Activated CD8-positive, alpha-beta memory T cell treated with anti-CD3 and anti-CD28 coated beads for 36 hours (primary cell): ENCODE data around the gene CORO7. TPM values are rescaled to one million over a fixed set of nuclear protein-coding genes. Genes with fewer than 3 reads are reported as not detected.

Source experiments
- CTCF ChIA-PET: fragments of 350-600 bp; sonication (Branson Sonifier 250); formaldehyde crosslinking; loops from one replicate; lab custom pipeline; 2021; ENCODE audit warnings: antibody characterized with exemption; lab: Charles Lee
- POLR2A ChIA-PET: fragments of 350-600 bp; sonication (Branson Sonifier 250); formaldehyde crosslinking; loops from one replicate; lab custom pipeline; 2021; ENCODE audit warnings: antibody characterized with exemption; lab: Charles Lee
- total RNA-seq, 2 experiments: library from RNA; stranded (reverse); gene quantifications; one replicate each; pipeline ENCODE4 v1.2.3, GENCODE V29; 2021

The CORO7 gene
- 10 to 100 TPM; 80.2 to 86.3 TPM for total RNA-seq

GRCh38 chr16:4416200-4417032, at the start of gene CORO7:
Gene CORO7, minus strand, starts transcription at chr16:4416596. Its CDS starts 78 bp downstream, at chr16:4416518.
- CTCF ChIA-PET, result interaction anchor here (0.9 to 3.7 kb wide), 2 partner anchors 13 to 60 kb away, joined by 3 to 11 read pairs; partner anchors contain the start of gene HMOX2
- POLR2A ChIA-PET, result interaction anchor here (0.6 to 1.8 kb wide), 8 partner anchors 8 to 541 kb away, joined by 3 to 7 read pairs (median 3); partner anchors contain the start of genes HMOX2 and MGRN1

- CTCF ChIA-PET, result interaction anchor here (0.7 to 1.3 kb wide), 4 partner anchors 13 to 43 kb away, joined by 3 to 4 read pairs (median 3); partner anchors contain the start of gene HMOX2
- POLR2A ChIA-PET, result no interaction called here
These were observed 47.2 kb upstream of the CORO7 start for GRCh38 chr16:4463522-4464163.

GRCh38 chr16:4461250-4462085, 45.1 kb upstream of the CORO7 start:
- ChIA-PET CTCF (no interaction called here), POLR2A (interaction anchor here (0.6 kb wide), 1 partner anchor 372 kb away, joined by 13 read pairs; no protein-coding TSS in a partner anchor)

- POLR2A ChIA-PET, result interaction anchor here (0.6 kb wide), 2 partner anchors 75 to 373 kb away, joined by 13 to 15 read pairs; no protein-coding TSS in a partner anchor
- CTCF ChIA-PET, result no interaction called here
These were observed 44.5 kb upstream of the CORO7 start for GRCh38 chr16:4460936-4461249.

- ChIA-PET CTCF (no interaction called here), POLR2A (no interaction called here)
These were observed 39.6 kb upstream of the CORO7 start for GRCh38 chr16:4455951-4456350.

GRCh38 chr16:4455081-4455480, 38.7 kb upstream of the CORO7 start:
- CTCF ChIA-PET, result no interaction called here

GRCh38 chr16:4454623-4455022, 38.2 kb upstream of the CORO7 start:
- ChIA-PET CTCF (no interaction called here), POLR2A (no interaction called here)

More at GRCh38 chr16:4455081-4455480, 38.7 kb upstream of the CORO7 start:
- POLR2A ChIA-PET, result no interaction called here

- ChIA-PET CTCF (no interaction called here), POLR2A (no interaction called here)
These were observed 36.3 kb upstream of the CORO7 start for GRCh38 chr16:4452674-4453073.

GRCh38 chr16:4450931-4451519, 34.6 kb upstream of the CORO7 start:
- CTCF ChIA-PET, result interaction anchor here (1.3 to 1.4 kb wide), 2 partner anchors 17 to 96 kb away, joined by 3 to 4 read pairs; no protein-coding TSS in a partner anchor
- POLR2A ChIA-PET, result interaction anchor here (1.0 kb wide), 1 partner anchor 36 kb away, joined by 3 read pairs; no protein-coding TSS in a partner anchor

GRCh38 chr16:4450430-4450829, 34.0 kb upstream of the CORO7 start:
- POLR2A ChIA-PET, result interaction anchor here (1.0 kb wide), 1 partner anchor 35 kb away, joined by 3 read pairs; no protein-coding TSS in a partner anchor

GRCh38 chr16:4443986-4444385, 27.6 kb upstream of the CORO7 start:
- ChIA-PET CTCF (no interaction called here), POLR2A (no interaction called here)

More at GRCh38 chr16:4450430-4450829, 34.0 kb upstream of the CORO7 start:
- CTCF ChIA-PET, result interaction anchor here (1.0 to 1.4 kb wide), 2 partner anchors 45 to 96 kb away, joined by 3 read pairs; no protein-coding TSS in a partner anchor

GRCh38 chr16:4443271-4443670, 26.9 kb upstream of the CORO7 start:
- POLR2A ChIA-PET, result no interaction called here
- CTCF ChIA-PET, result no interaction called here

- ChIA-PET CTCF (interaction anchor here (0.6 to 1.1 kb wide), 2 partner anchors 21 to 187 kb away, joined by 3 to 4 read pairs; no protein-coding TSS in a partner anchor), POLR2A (no interaction called here)
These were observed 26.0 kb upstream of the CORO7 start for GRCh38 chr16:4442371-4442770.

- ChIA-PET CTCF (interaction anchor here (0.5 to 1.6 kb wide), 2 partner anchors 78 to 240 kb away, joined by 3 read pairs; no protein-coding TSS in a partner anchor), POLR2A (interaction anchor here (0.5 kb wide), 1 partner anchor 124 kb away, joined by 4 read pairs; no protein-coding TSS in a partner anchor)
These were observed 21.0 kb upstream of the CORO7 start for GRCh38 chr16:4437366-4437765.

- CTCF ChIA-PET, result no interaction called here
These were observed 19.1 kb upstream of the CORO7 start for GRCh38 chr16:4435337-4436067.

GRCh38 chr16:4433914-4434787, 17.8 kb upstream of the CORO7 start:
- POLR2A ChIA-PET, result no interaction called here

More at GRCh38 chr16:4435337-4436067, 19.1 kb upstream of the CORO7 start:
- POLR2A ChIA-PET, result no interaction called here

GRCh38 chr16:4433228-4433627, 16.8 kb upstream of the CORO7 start:
- ChIA-PET CTCF (interaction anchor here (1.3 kb wide), 1 partner anchor 18 kb away, joined by 4 read pairs; no protein-coding TSS in a partner anchor), POLR2A (no interaction called here)

More at GRCh38 chr16:4433914-4434787, 17.8 kb upstream of the CORO7 start:
- CTCF ChIA-PET, result interaction anchor here (0.5 to 1.3 kb wide), 3 partner anchors 17 to 93 kb away, joined by 3 to 5 read pairs (median 4); no protein-coding TSS in a partner anchor
